ENCODE results near the gene ACAD11.

GRCh38 chr3:132703733-132704132 lies 44.1 kb upstream of the ACAD11 start:
- TF ChIP-seq ZFP30 (CRISPR knock-in tag; IDR thresholded peaks at IDR 0.05), result no peak
- no peak for TF ChIP-seq ISL1 (CRISPR knock-in tag; IDR thresholded peaks at IDR 0.05)
- no peak for TF ChIP-seq ZFP3 (CRISPR knock-in tag; IDR thresholded peaks at IDR 0.05)

Data from SK-N-SH treated with all-trans-retinoic acid at 6 μM for 48 hours (cell line).